ENCODE results near the gene RBM17. TPM values are rescaled to one million over a fixed set of nuclear protein-coding genes. Genes with fewer than 3 reads are reported as not detected.
A peak's percentile ranks its signal among the peaks of the same experiment; 100 is the strongest.
"Not testable (repeated sequence)": the region's sequence is repeated elsewhere in the genome, so short reads cannot be mapped to it uniquely, and the experiment has no call there.

The RBM17 gene
- total RNA-seq, 2 experiments from 2014 or later = 164 to 177 TPM

DNA sequence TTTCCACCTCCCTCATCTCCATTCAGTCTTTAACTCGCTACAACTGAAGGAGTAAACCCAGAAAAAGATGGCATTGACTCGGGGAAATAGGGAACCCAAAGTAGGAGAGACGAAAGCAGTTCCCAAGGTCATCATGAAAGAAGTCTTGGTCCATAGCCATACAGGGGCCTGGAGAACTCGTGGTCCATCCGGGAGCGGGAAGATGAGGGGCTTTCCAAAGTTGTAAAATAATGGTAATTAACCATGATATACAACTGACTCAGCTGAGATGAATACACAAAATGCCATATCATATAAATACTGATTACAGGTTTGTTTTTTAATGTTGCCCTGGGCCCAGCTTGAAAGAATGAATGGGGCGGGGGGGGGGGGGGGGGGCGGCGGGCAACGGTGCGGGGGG is 32.3 kb downstream of the RBM17 start:
- Mint-ChIP-seq H3K9me3 (no peaks in the 10 kb centered on the region), H3K4me1 (peaks cover 15% of the 10 kb centered on the region), H3K4me3 (no peak overlapping the region), H3K27ac (no peak overlapping the region), H3K27me3 (no peaks in the 10 kb centered on the region), H3K36me3 (ENCODE audit: low read depth) (peaks cover 11% of the 10 kb centered on the region)
- POLR2A ChIA-PET = no interaction called here
- CTCF ChIA-PET = interaction anchor here (1.1 to 1.2 kb wide), 2 partner anchors 16 to 280 kb away, joined by 3 read pairs; no protein-coding TSS in a partner anchor
- DNase-seq = no peak

DNA sequence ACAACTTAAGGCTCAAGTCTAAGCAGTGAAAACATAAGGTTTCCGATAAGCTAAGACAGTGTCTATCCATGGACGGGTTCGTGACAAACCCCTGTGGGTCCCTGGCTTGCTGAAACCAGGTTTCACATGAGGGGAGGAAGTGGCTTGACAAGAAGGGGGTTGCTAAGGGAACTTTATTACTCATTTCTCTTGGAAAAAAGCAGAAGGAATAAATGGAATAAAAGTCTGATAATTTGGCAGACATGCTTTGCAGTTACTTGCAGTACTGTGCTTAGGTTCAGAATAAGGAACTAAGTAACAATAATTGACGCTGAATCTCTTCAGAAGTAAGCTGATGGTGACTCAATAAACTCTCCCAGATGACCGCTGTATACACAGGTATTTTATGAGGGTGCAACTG is 34.7 kb downstream of the RBM17 start:
- peaks cover 5% of the 10 kb centered on the region for H3K36me3 Mint-ChIP-seq (ENCODE audit: low read depth)
- ChIA-PET POLR2A (no interaction called here), CTCF (interaction anchor here (1.0 to 1.4 kb wide), 4 partner anchors 10 to 278 kb away, joined by 3 to 4 read pairs (median 4); no protein-coding TSS in a partner anchor)
- H3K27me3 Mint-ChIP-seq = no peaks in the 10 kb centered on the region
- DNase-seq = no peak
- H3K4me1 Mint-ChIP-seq = peaks cover 20% of the 10 kb centered on the region
- H3K9me3 Mint-ChIP-seq = no peaks in the 10 kb centered on the region
- no peak overlapping the region for H3K4me3 Mint-ChIP-seq
- no peak overlapping the region for H3K27ac Mint-ChIP-seq

DNA sequence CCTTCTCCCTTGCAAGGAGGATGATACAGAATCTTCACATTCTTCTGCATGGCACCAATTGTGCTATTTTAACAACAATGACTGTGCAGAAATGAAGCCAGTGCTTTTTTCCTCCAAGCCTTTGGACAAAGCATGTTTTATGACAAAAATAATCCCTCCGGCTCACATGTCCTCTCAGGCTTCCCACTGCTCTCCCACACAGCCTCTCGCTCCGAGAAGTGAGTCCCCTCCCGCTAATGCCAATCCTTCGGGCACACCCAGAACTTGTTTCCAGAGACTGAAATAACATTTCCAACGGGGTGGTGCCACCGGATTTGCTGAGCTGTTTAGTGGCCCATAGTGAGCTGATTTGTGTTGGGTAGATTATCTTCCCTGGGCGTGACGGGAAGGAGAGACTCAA is 35.8 kb downstream of the RBM17 start:
- Mint-ChIP-seq H3K36me3 (ENCODE audit: low read depth) (peaks cover 3% of the 10 kb centered on the region), H3K4me3 (no peak overlapping the region), H3K9me3 (no peaks in the 10 kb centered on the region), H3K4me1 (peaks cover 31% of the 10 kb centered on the region), H3K27me3 (no peaks in the 10 kb centered on the region), H3K27ac (no peak overlapping the region)
- no peak for DNase-seq
- CTCF ChIA-PET = interaction anchor here (1.0 to 1.4 kb wide), 3 partner anchors 13 to 77 kb away, joined by 3 to 4 read pairs (median 3); no protein-coding TSS in a partner anchor
- POLR2A ChIA-PET = no interaction called here

DNA sequence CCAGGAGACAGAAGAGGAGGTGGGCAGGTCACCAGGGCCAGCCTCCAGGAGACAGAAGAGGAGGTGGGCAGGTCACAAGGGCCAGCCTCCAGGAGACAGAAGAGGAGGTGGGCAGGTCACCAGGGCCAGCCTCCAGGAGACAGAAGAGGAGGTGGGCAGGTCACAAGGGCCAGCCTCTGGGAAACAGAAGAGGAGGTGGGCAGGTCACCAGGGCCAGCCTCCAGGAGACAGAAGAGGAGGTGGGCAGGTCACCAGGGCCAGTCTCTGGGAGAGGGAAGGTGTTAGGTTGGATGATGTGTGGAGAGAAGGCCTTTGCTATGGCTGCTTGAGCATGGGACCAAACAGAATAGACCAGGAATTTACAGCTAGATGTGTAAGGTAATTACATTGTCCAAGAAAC is 38.6 kb downstream of the RBM17 start:
- H3K27ac Mint-ChIP-seq; POLR2A ChIA-PET; H3K9me3 Mint-ChIP-seq; H3K36me3 Mint-ChIP-seq (ENCODE audit: low read depth); DNase-seq; H3K4me3 Mint-ChIP-seq; H3K27me3 Mint-ChIP-seq: not testable (repeated sequence)
- CTCF ChIA-PET = interaction anchor here (0.9 to 1.7 kb wide), 4 partner anchors 9 to 279 kb away, joined by 3 to 4 read pairs (median 4); no protein-coding TSS in a partner anchor
- H3K4me1 Mint-ChIP-seq = peaks cover 40% of the 10 kb centered on the region

DNA sequence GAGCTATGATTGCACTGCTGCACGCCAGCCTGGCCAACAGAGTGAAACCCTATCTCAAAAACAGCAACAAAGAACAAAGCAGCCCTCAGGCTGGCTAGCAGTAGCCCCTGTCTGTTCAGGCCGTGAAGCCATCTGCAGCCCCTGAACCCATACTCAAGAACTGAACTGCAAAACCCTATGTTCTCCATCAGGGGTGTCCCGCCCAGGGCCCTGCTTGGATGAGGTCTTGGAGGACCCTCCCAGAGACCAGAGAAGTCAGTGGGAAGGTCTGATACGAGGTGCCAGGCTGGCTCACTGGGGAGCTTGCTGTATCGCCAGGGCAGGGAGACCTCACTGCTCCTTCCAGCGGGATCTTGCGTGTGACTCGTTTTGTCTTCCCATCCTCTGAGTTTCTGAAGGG is 39.3 kb downstream of the RBM17 start:
- H3K27me3 Mint-ChIP-seq = no peaks in the 10 kb centered on the region
- peaks cover 39% of the 10 kb centered on the region for H3K4me1 Mint-ChIP-seq
- ChIA-PET CTCF (interaction anchor here (0.9 to 2.8 kb wide), 7 partner anchors 17 to 278 kb away, joined by 3 to 8 read pairs (median 4); partner anchors contain the start of gene PFKFB3), POLR2A (no interaction called here)
- H3K4me3 Mint-ChIP-seq = no peak overlapping the region
- no peak overlapping the region for H3K27ac Mint-ChIP-seq
- H3K9me3 Mint-ChIP-seq = no peaks in the 10 kb centered on the region
- no peak for DNase-seq
- H3K36me3 Mint-ChIP-seq (ENCODE audit: low read depth) = no peaks in the 10 kb centered on the region

DNA sequence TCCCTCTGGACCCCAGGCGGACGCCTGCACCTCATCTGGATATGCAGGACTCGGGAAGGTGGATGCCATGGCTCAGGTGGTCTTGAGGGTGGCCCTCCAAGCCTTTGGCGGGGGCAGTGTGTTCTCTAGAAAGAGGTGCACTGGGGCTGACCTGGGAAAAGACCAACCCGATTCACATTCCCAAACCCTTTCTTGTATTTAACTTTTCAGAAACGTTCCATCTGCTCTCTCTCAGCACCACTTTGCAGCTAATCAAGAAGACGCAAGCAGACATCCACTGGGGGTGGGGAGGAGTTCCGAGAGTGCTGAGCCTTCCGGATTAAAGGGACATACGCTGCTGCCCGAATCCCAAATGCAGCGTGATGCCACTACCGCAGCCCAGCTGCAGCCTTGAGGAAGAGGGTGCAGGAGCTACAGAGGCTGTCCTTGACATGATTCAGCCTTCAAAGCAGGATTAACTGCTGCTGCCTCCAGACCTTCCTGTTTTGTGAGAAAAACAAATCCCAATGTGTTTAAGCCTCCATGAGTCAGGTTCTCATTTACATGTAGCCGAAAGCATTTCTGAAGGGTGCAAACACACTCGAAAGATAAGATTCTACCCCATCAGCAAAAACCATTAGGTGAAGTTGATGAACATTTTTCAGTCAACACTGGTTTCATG is 39.9 kb downstream of the RBM17 start:
- Mint-ChIP-seq H3K36me3 (ENCODE audit: low read depth) (no peaks in the 10 kb centered on the region), H3K4me3 (no peak overlapping the region), H3K9me3 (no peaks in the 10 kb centered on the region), H3K4me1 (peaks cover 34% of the 10 kb centered on the region), H3K27ac (no peak overlapping the region), H3K27me3 (no peaks in the 10 kb centered on the region)
- CTCF ChIA-PET = interaction anchor here (0.9 to 2.8 kb wide), 6 partner anchors 16 to 273 kb away, joined by 3 to 8 read pairs (median 6); partner anchors contain the start of gene PFKFB3
- POLR2A ChIA-PET = no interaction called here
- DNase-seq = no peak

DNA sequence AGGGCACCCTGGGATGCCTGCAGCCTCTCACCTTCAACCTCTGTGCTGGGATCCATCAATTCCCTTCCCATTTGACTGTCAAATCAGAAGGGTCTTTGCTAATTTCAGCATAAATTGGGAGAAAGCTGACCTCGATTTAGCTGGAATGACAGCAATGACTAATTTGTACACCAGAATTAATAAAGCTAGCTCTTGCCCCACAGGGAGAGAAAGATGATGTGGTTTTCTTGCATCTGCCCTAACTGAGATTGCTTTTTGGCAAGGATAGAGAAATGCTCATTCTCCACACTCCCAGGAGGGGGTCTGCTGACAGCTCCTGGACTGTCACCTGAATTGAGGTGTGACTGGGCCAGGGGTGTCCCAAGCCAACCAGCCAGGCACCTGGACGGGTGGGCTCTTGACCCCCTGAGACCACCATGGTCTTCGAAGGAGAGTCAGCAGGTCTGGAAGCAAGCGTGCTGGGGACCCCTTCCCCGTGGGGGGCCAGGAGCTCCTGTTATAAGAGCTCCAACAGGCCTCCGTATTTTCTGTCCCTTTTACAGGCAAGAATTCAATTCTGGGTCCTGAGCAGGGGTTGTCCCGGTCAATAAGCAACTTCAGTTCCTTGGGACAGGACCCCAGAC is 42.1 kb downstream of the RBM17 start:
- peaks cover 45% of the 10 kb centered on the region for H3K4me1 Mint-ChIP-seq
- POLR2A ChIA-PET = no interaction called here

DNA sequence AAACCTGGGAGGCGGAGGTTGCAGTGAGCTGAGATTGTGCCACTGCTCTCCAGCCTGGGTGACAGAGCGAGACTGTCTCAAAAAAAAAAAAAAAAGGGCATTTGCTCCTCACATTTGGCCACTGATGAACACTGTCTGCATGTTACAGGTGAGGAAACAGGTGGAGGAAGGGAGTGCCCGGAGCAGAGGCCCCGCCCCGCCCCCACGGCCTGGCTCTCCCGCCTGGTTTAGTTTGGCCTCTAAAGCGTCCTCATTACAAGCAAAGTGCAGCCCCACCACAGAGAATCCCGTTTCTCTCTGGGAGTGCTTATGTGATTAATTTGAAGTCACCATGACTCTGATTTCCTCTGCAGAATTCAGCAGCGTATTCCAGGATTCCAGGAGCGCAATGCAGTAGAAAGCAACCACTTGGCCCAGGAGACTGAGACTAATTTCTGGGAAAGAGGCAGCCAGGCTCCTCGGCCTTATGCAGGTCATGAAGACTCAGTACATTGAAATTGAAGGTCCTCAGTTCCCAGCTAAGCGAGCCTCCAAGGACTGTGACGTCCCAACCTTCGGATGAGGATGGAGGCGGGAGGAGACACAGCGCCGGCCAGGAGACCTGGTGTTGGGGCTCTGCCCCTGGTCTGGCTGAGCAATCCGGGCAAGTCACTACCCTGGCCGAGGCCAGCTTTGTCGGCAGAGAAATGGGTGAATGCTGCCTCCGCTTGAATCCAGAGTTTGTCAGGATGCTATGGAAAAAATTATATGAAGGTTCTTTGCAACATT is 44.7 kb downstream of the RBM17 start:
- CTCF ChIA-PET = interaction anchor here (0.6 to 2.0 kb wide), 2 partner anchors 18 to 187 kb away, joined by 4 to 8 read pairs; no protein-coding TSS in a partner anchor
- no peaks in the 10 kb centered on the region for H3K36me3 Mint-ChIP-seq (ENCODE audit: low read depth)
- H3K9me3 Mint-ChIP-seq = no peaks in the 10 kb centered on the region
- peaks cover 53% of the 10 kb centered on the region for H3K4me1 Mint-ChIP-seq
- H3K27ac Mint-ChIP-seq = no peak overlapping the region
- DNase-seq = no peak
- peaks cover 1% of the 10 kb centered on the region for H3K27me3 Mint-ChIP-seq
- no peak overlapping the region for H3K4me3 Mint-ChIP-seq
- POLR2A ChIA-PET = no interaction called here

More for the DNA sequence above, 42.1 kb downstream of the RBM17 start:
- DNase-seq = no peak
- Mint-ChIP-seq H3K27me3 (no peaks in the 10 kb centered on the region), H3K27ac (no peak overlapping the region), H3K36me3 (ENCODE audit: low read depth) (no peaks in the 10 kb centered on the region), H3K9me3 (no peaks in the 10 kb centered on the region), H3K4me3 (no peak overlapping the region)
- CTCF ChIA-PET = interaction anchor here (0.9 to 2.8 kb wide), 4 partner anchors 9 to 279 kb away, joined by 3 to 8 read pairs (median 3); partner anchors contain the start of gene PFKFB3

DNA sequence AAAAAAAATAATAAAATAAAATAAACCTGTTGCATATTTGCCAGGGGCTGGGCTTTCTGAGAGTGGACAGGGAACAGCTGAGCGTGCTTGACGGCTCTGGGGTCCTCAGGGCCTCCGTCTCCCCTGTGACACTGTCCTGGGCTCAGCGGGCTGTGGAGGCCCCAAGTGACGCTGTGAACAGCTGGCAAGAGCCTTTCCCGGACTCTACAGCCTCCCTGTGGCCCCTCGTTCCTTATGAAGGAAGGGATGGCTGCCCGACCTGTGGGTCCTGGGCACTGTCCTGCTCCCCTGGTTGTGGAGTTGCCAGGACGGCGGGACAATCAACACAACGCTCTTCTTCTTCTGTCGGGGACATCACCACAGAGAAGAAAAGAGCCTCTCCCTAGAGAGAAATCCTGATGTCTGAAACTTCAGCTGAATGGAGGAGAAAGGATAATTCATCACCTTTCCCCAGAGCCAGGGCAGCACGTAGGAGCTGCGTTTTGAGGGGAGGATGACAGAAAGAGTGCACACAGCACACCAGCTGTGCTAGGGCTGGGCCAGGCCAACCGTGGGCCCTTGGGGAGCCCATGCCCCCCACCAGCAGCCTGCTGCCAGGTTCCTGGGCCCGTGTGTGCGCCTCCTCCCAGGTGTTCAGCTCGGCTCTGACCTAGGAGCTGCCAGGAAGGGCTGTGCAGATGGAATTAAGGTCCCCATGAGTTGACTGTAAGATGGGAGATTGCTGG is 45.4 kb downstream of the RBM17 start:
- Mint-ChIP-seq H3K4me3 (no peak overlapping the region), H3K36me3 (ENCODE audit: low read depth) (no peaks in the 10 kb centered on the region), H3K9me3 (no peaks in the 10 kb centered on the region), H3K27me3 (peaks cover 1% of the 10 kb centered on the region), H3K4me1 (peaks cover 48% of the 10 kb centered on the region), H3K27ac (peak overlapping the region; percentile 19)
- ChIA-PET POLR2A (interaction anchor here (0.5 to 0.6 kb wide), 2 partner anchors 66 to 83 kb away, joined by 3 read pairs; no protein-coding TSS in a partner anchor), CTCF (interaction anchor here (0.8 to 2.0 kb wide), 3 partner anchors 17 to 276 kb away, joined by 3 to 8 read pairs (median 3); no protein-coding TSS in a partner anchor)
- DNase-seq = no peak

DNA sequence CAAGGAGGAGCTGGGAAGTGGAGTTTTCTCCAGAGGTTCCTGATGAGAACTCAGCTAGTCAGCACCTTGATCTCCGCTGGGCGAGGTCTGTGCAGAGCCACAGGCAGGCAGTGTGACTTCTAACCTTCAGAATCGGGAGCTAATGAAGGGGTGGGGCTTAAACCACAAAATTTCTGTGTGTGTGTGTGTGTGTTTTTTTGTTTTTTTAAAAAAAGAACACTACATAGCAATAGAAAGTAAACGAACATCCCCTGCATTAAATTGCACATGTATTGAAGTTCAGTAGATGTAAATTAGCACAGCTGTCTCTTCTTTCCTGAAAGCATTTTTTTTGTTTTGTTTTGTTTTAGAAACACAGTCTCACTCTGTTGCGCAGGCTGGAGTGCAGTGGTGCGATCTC is 46.2 kb downstream of the RBM17 start:
- ChIA-PET POLR2A (interaction anchor here (0.5 to 0.6 kb wide), 3 partner anchors 16 to 84 kb away, joined by 3 to 5 read pairs (median 3); no protein-coding TSS in a partner anchor), CTCF (interaction anchor here (0.8 to 2.4 kb wide), 7 partner anchors 9 to 308 kb away, joined by 3 to 14 read pairs (median 4); partner anchors contain the start of gene PFKFB3)

DNA sequence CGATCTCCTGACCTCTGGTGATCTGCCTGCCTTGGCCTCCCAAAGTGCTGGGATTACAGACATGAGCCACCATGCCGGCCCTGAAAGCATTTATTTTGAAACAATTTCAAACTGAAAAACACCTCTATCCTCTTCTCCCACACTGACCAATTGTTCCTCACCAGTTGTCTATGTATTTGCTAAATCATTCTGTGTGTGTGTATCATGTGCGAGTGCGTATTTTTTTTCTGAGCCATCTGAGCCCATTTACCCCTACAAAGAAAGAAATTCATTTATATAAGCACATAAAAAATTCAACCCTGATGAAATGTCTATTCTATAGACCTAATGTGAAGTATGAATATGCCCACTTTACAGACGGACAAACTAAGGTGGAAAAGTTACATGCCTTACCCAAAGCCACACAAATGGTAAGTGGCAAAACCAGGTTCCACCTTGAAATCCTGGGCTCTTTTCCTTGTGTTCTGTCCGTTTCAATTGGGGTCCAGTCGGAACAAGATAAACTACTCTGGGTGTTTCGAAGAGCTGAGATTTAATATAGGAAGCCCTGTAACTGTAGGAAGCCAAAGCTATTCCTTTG is 46.8 kb downstream of the RBM17 start:
- no peak overlapping the region for H3K27ac Mint-ChIP-seq
- no peak for DNase-seq

More for the DNA sequence above, 46.2 kb downstream of the RBM17 start:
- Mint-ChIP-seq H3K36me3 (ENCODE audit: low read depth) (no peaks in the 10 kb centered on the region), H3K4me3 (no peak overlapping the region), H3K9me3 (no peaks in the 10 kb centered on the region), H3K4me1 (peaks cover 47% of the 10 kb centered on the region), H3K27me3 (peaks cover 4% of the 10 kb centered on the region), H3K27ac (peak overlapping the region; percentile 27)
- DNase-seq = peak; percentile 24

More for the DNA sequence above, 46.8 kb downstream of the RBM17 start:
- peaks cover 4% of the 10 kb centered on the region for H3K27me3 Mint-ChIP-seq
- peak overlapping the region; percentile 29 for H3K4me3 Mint-ChIP-seq
- no peaks in the 10 kb centered on the region for H3K9me3 Mint-ChIP-seq
- ChIA-PET POLR2A (interaction anchor here (0.5 to 0.6 kb wide), 2 partner anchors 17 to 1196 kb away, joined by 5 read pairs; no protein-coding TSS in a partner anchor), CTCF (interaction anchor here (0.8 to 2.5 kb wide), 14 partner anchors 9 to 307 kb away, joined by 3 to 15 read pairs (median 5); partner anchors contain the start of gene PFKFB3)
- no peaks in the 10 kb centered on the region for H3K36me3 Mint-ChIP-seq (ENCODE audit: low read depth)
- peaks cover 48% of the 10 kb centered on the region for H3K4me1 Mint-ChIP-seq

All from activated CD4-positive, alpha-beta T cell treated with anti-CD3 and anti-CD28 coated beads, Interleukin-2, amount 10 ng/mL, durations not matched to agents 7 days and 5 days (primary cell).